OCI-LY3 (cell line): ENCODE results near the gene CERS2.
"Not testable (repeated sequence)": the region's sequence is repeated elsewhere in the genome, so short reads cannot be mapped to it uniquely, and the experiment has no call there.

Experiments
- H2AFZ ChIP-seq: fragments of 200-600, 300-600 bp; shearing (Covaris generic); 2 replicates; pipeline ENCODE4 v1.6.0; 2014; ENCODE audit warnings: antibody characterized with exemption, low read depth, low read length
- H3K27ac ChIP-seq: fragments of 200-600, 300-600 bp; sonication (generic); 2 replicates; pipeline ENCODE4 v1.5.1; 2014; ENCODE audit warnings: mild to moderate bottlenecking, low read length, moderate library complexity, mixed read lengths
- H3K27me3 ChIP-seq: fragments of 200-600, 300-600 bp; sonication (generic); 2 replicates; pipeline ENCODE4 v1.6.1; 2014; ENCODE audit warnings: low read depth, low read length, mixed read lengths
- H3K36me3 ChIP-seq: fragments of 200-600, 300-600 bp; sonication (generic); replicated peaks from 2 replicates; pipeline ENCODE3; 2014; ENCODE audit warnings: low read depth, low read length, mixed read lengths
- H3K4me1 ChIP-seq: fragments of 300-600, 200-600 bp; sonication (generic); 2 replicates; pipeline ENCODE4 v1.6.1; 2014; ENCODE audit warnings: low read length, mixed read lengths
- H3K4me2 ChIP-seq: fragments of 200-600, 300-600 bp; sonication (generic); 2 replicates; pipeline ENCODE4 v1.6.1; 2014; ENCODE audit warnings: low read length, mixed read lengths
- H3K4me3 ChIP-seq: fragments of 300-600, 200-600 bp; sonication (generic); 2 replicates; pipeline ENCODE4 v1.5.1; 2014; ENCODE audit warnings: antibody characterized with exemption, mild to moderate bottlenecking, low read length, moderate library complexity
- H3K79me2 ChIP-seq: fragments of 300-600, 200-600 bp; shearing (Covaris generic); 2 replicates; pipeline ENCODE4 v1.6.1; 2014; ENCODE audit warnings: mild to moderate bottlenecking, low read length, mixed read lengths
- H3K9ac ChIP-seq: fragments of 300-600, 200-600 bp; shearing (Covaris generic); 2 replicates; pipeline ENCODE4 v1.6.0; 2014; ENCODE audit warnings: mild to moderate bottlenecking, low read length, moderate library complexity
- H3K9me3 ChIP-seq: fragments of 200-600, 300-600 bp; shearing (Covaris generic); 2 replicates; pipeline ENCODE4 v1.6.1; 2014; ENCODE audit warnings: low read length, mixed read lengths; ENCODE audit not compliant: insufficient read depth
- H4K20me1 ChIP-seq: fragments of 200-600, 300-600 bp; sonication (generic); 2 replicates; pipeline ENCODE4 v1.6.1; 2016; ENCODE audit warnings: low read length, mixed read lengths; ENCODE audit not compliant: insufficient read depth
- EZH2phosphoT487 ChIP-seq: fragments of 200-600 bp; shearing (Covaris generic); IDR thresholded peaks from 2 replicates; pipeline ENCODE4 v1.6.1; 2018; ENCODE audit warnings: antibody characterized with exemption, mixed run types, low read depth
- TF ChIP-seq, protein P1 (sequence below): fragments of 200-600, 300-600 bp; sonication (generic); IDR thresholded peaks from 2 replicates; pipeline ENCODE4 v1.5.1; 2014; ENCODE audit warnings: antibody characterized with exemption, low read length, low read depth

CERS2 gene

GRCh38 chr1:150931773-150932172 is 42.9 kb downstream of the CERS2 start:
- Histone ChIP-seq H3K79me2 (peaks cover 35% of the 10 kb centered on the region), H3K27me3 (no peaks in the 10 kb centered on the region), H3K4me1 (peaks cover 19% of the 10 kb centered on the region), H3K4me2 (no peak overlapping the region), H2AFZ (no peak overlapping the region), H3K9ac (no peak overlapping the region), H3K36me3 (peaks cover 73% of the 10 kb centered on the region), H3K9me3 (no peaks in the 10 kb centered on the region), H4K20me1 (peaks cover 6% of the 10 kb centered on the region; the same call in 1 of the 2 replicates), H3K27ac (no peak overlapping the region), H3K4me3 (no peak overlapping the region)
- no peak for TF ChIP-seq EZH2phosphoT487
- TF ChIP-seq, protein P1, sequence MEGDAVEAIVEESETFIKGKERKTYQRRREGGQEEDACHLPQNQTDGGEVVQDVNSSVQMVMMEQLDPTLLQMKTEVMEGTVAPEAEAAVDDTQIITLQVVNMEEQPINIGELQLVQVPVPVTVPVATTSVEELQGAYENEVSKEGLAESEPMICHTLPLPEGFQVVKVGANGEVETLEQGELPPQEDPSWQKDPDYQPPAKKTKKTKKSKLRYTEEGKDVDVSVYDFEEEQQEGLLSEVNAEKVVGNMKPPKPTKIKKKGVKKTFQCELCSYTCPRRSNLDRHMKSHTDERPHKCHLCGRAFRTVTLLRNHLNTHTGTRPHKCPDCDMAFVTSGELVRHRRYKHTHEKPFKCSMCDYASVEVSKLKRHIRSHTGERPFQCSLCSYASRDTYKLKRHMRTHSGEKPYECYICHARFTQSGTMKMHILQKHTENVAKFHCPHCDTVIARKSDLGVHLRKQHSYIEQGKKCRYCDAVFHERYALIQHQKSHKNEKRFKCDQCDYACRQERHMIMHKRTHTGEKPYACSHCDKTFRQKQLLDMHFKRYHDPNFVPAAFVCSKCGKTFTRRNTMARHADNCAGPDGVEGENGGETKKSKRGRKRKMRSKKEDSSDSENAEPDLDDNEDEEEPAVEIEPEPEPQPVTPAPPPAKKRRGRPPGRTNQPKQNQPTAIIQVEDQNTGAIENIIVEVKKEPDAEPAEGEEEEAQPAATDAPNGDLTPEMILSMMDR = no peak

GRCh38 chr1:150928775-150929174 is 45.9 kb downstream of the CERS2 start:
- Histone ChIP-seq H3K36me3 (peaks cover 48% of the 10 kb centered on the region), H3K79me2 (peaks cover 23% of the 10 kb centered on the region)
- H3K4me2 ChIP-seq, H3K27me3 ChIP-seq, H3K4me1 ChIP-seq, H3K9me3 ChIP-seq, H3K27ac ChIP-seq, H3K9ac ChIP-seq, H2AFZ ChIP-seq, H4K20me1 ChIP-seq, H3K4me3 ChIP-seq: not testable (repeated sequence)

DNA sequence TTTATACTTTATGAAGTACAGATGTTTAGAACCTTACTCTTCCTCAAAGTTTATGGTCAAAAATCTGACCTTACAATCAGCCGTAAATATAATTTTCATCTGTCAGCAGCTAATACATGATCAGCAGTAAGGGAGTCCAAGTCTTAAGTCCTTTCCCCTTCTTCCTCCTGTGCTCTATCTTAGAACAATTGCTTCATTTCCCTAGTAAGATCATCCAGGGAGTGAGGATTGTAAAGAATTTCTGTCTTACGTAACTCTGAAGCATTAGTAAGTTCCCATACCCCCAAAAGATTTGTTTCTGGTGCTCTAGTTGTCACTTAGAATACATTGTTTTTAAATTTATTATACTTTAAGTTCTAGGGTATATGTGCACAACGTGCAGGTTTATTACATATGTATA is 46.3 kb downstream of the CERS2 start:
- H4K20me1 ChIP-seq = no peaks in the 10 kb centered on the region
- peaks cover 46% of the 10 kb centered on the region for H3K36me3 ChIP-seq
- H3K79me2 ChIP-seq = peaks cover 23% of the 10 kb centered on the region
- H3K9me3 ChIP-seq = no peaks in the 10 kb centered on the region
- H3K4me1 ChIP-seq = peaks cover 9% of the 10 kb centered on the region
- no peak overlapping the region for H3K4me3 ChIP-seq
- H3K4me2 ChIP-seq = no peak overlapping the region
- H2AFZ ChIP-seq = no peak overlapping the region
- no peaks in the 10 kb centered on the region for H3K27me3 ChIP-seq
- H3K9ac ChIP-seq = no peak overlapping the region
- TF ChIP-seq EZH2phosphoT487 = no peak
- TF ChIP-seq, protein P1 = no peak
- no peak overlapping the region for H3K27ac ChIP-seq

- H3K27ac ChIP-seq = no peak overlapping the region
- peak overlapping the region; percentile 82; the same call in 1 of the 2 replicates for H3K4me2 ChIP-seq
- H3K79me2 ChIP-seq = peaks cover 22% of the 10 kb centered on the region
- H3K9me3 ChIP-seq = no peaks in the 10 kb centered on the region
- H4K20me1 ChIP-seq = no peaks in the 10 kb centered on the region
- H3K4me1 ChIP-seq = peaks cover 15% of the 10 kb centered on the region
- H3K4me3 ChIP-seq = no peak overlapping the region
- TF ChIP-seq EZH2phosphoT487 = no peak
- TF ChIP-seq, protein P1 = no peak
- H3K36me3 ChIP-seq = peaks cover 39% of the 10 kb centered on the region
- H3K27me3 ChIP-seq = no peaks in the 10 kb centered on the region
- no peak overlapping the region for H3K9ac ChIP-seq
- no peak overlapping the region for H2AFZ ChIP-seq
Measured at GRCh38 chr1:150927624-150928023, 47.0 kb downstream of the CERS2 start.
